Osteocyte (in vitro differentiated cells): Measurements from ENCODE around the gene MAPK1. TPM values are rescaled to one million over a fixed set of nuclear protein-coding genes. Genes with fewer than 3 reads are reported as not detected.

Experiments
- DNase-seq: peaks from one replicate; pipeline ENCODE4 v3.0.0; 2021; ENCODE audit warnings: mixed read lengths; ENCODE audit not compliant: unreplicated experiment; ENCODE audit errors: extremely low spot score
- H3K27ac Mint-ChIP-seq: one replicate; pipeline ENCODE4 v1.8.0; 2021; ENCODE audit warnings: mild to moderate bottlenecking, mixed read lengths; ENCODE audit not compliant: unreplicated experiment
- H3K27me3 Mint-ChIP-seq: one replicate; pipeline ENCODE4 v1.8.0; 2021; ENCODE audit warnings: mixed read lengths; ENCODE audit not compliant: unreplicated experiment
- H3K36me3 Mint-ChIP-seq: one replicate; pipeline ENCODE4 v1.8.0; 2021; ENCODE audit warnings: mixed read lengths; ENCODE audit not compliant: unreplicated experiment
- H3K4me1 Mint-ChIP-seq: one replicate; pipeline ENCODE4 v1.8.0; 2021; ENCODE audit warnings: mixed read lengths; ENCODE audit not compliant: unreplicated experiment
- H3K4me3 Mint-ChIP-seq: one replicate; pipeline ENCODE4 v1.8.0; 2021; ENCODE audit warnings: mild to moderate bottlenecking, moderate library complexity, mixed read lengths; ENCODE audit not compliant: unreplicated experiment
- H3K9me3 Mint-ChIP-seq: one replicate; pipeline ENCODE4 v1.8.0; 2021; ENCODE audit warnings: mixed read lengths; ENCODE audit not compliant: unreplicated experiment
- CTCF ChIP-seq: fragments of 200-600 bp; sonication (generic); IDR thresholded peaks from 2 replicates; pipeline ENCODE4 v1.5.0; 2021; ENCODE audit warnings: antibody characterized with exemption, mild to moderate bottlenecking, moderate library complexity
- total RNA-seq: library from RNA; stranded (reverse); gene quantifications from 2 replicates; pipeline ENCODE4 v1.2.1, GENCODE V29; 2021

Gene MAPK1
- total RNA-seq, 1 donor from 2014 or later: 159 TPM

GRCh38 chr22:21835378-21835777, 32.1 kb downstream of the MAPK1 start:
- Mint-ChIP-seq H3K9me3 (no peaks in the 10 kb centered on the region), H3K36me3 (peaks cover 1% of the 10 kb centered on the region), H3K27me3 (no peaks in the 10 kb centered on the region), H3K27ac (peak overlapping the region; percentile 78), H3K4me3 (no peak overlapping the region), H3K4me1 (peaks cover 47% of the 10 kb centered on the region)
- no peak for DNase-seq
- no peak for TF ChIP-seq CTCF

- H3K4me1 Mint-ChIP-seq: peaks cover 49% of the 10 kb centered on the region
- DNase-seq: no peak
- H3K27ac Mint-ChIP-seq: no peak overlapping the region
- peaks cover 1% of the 10 kb centered on the region for H3K36me3 Mint-ChIP-seq
- H3K4me3 Mint-ChIP-seq: no peak overlapping the region
- TF ChIP-seq CTCF: no peak
- no peaks in the 10 kb centered on the region for H3K27me3 Mint-ChIP-seq
- H3K9me3 Mint-ChIP-seq: no peaks in the 10 kb centered on the region
Measured at GRCh38 chr22:21834869-21835268, 32.6 kb downstream of the MAPK1 start.

GRCh38 chr22:21832291-21833290, 34.9 kb downstream of the MAPK1 start:
- Mint-ChIP-seq H3K9me3 (no peaks in the 10 kb centered on the region), H3K27me3 (no peaks in the 10 kb centered on the region), H3K4me1 (peaks cover 54% of the 10 kb centered on the region), H3K4me3 (no peak overlapping the region), H3K36me3 (no peaks in the 10 kb centered on the region), H3K27ac (peak overlapping the region; percentile 53)
- no peak for DNase-seq
- no peak for TF ChIP-seq CTCF

GRCh38 chr22:21829523-21829922, 37.9 kb downstream of the MAPK1 start:
- Mint-ChIP-seq H3K9me3 (no peaks in the 10 kb centered on the region), H3K27me3 (no peaks in the 10 kb centered on the region), H3K27ac (peak overlapping the region; percentile 42), H3K36me3 (no peaks in the 10 kb centered on the region), H3K4me1 (peaks cover 46% of the 10 kb centered on the region), H3K4me3 (no peak overlapping the region)
- DNase-seq: no peak
- TF ChIP-seq CTCF: no peak

- Mint-ChIP-seq H3K27ac (no peak overlapping the region), H3K4me3 (no peak overlapping the region), H3K27me3 (no peaks in the 10 kb centered on the region), H3K9me3 (no peaks in the 10 kb centered on the region), H3K4me1 (peaks cover 56% of the 10 kb centered on the region), H3K36me3 (no peaks in the 10 kb centered on the region)
- no peak for TF ChIP-seq CTCF
- no peak for DNase-seq
Measured at GRCh38 chr22:21828268-21828638, 39.2 kb downstream of the MAPK1 start.
